ENCODE data around the gene PARD3B. TPM values are rescaled to one million over a fixed set of nuclear protein-coding genes. Genes with fewer than 3 reads are reported as not detected.

The PARD3B gene
- total and polyA plus RNA-seq, 7 donors = 3.2 to 64.0 (median 42.5) TPM

DNA sequence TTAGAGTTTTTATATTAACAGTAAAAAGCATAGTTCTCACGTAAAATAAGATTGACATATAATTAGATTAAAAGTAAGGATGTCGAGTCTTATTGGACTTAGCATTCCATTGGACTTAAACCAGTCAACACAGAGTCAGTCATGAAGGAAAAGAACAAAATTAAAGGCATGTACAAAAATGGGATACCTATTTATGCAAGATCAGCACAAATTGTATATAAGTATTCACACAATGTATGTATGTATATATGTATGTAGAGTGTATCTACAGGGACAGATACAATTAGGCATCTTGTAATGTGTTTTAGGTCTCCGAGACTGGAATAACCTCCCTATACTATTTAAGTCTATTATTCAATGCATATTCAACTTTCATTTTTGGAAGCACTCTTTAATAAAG lies 419.1 kb downstream of the PARD3B start:
- WGBS, 2 donors = 97 to 98% methylated on average over 3 of the region's 3 CpGs

DNA sequence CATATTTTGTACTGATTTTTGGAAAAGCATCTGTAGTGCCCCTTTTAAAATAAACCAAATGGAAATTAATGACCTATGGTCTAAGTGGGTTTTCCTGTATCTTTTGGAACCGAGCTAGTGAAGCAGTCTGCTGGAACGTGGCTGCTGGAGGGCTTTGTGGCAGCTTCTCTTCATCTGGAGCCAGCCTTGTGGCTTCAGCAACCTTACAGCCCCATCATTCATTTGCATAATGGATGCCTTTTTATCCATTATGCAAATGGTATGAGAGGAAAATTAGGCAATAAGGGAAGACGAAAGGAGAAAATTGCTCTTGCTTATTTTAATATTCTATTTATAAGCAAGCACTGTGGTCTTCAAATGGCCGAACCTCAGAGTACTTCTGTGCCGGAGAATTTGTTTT lies 421.0 kb downstream of the PARD3B start:
- H3K27ac ChIP-seq = no peak overlapping the region
- no peak for DNase-seq
- H3K4me3 ChIP-seq = no peak overlapping the region
- H3K36me3 ChIP-seq = no peaks in the 10 kb centered on the region
- intact Hi-C loops (cut with DNase I) = no loop called here
- TF ChIP-seq EP300 (IDR thresholded peaks at IDR 0.05) = no peak
- TF ChIP-seq POLR2AphosphoS5 (IDR thresholded peaks at IDR 0.05) = no peak
- no peak for TF ChIP-seq POLR2A (IDR thresholded peaks at IDR 0.05)
- TF ChIP-seq, protein P1, sequence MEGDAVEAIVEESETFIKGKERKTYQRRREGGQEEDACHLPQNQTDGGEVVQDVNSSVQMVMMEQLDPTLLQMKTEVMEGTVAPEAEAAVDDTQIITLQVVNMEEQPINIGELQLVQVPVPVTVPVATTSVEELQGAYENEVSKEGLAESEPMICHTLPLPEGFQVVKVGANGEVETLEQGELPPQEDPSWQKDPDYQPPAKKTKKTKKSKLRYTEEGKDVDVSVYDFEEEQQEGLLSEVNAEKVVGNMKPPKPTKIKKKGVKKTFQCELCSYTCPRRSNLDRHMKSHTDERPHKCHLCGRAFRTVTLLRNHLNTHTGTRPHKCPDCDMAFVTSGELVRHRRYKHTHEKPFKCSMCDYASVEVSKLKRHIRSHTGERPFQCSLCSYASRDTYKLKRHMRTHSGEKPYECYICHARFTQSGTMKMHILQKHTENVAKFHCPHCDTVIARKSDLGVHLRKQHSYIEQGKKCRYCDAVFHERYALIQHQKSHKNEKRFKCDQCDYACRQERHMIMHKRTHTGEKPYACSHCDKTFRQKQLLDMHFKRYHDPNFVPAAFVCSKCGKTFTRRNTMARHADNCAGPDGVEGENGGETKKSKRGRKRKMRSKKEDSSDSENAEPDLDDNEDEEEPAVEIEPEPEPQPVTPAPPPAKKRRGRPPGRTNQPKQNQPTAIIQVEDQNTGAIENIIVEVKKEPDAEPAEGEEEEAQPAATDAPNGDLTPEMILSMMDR (IDR thresholded peaks at IDR 0.05) = no peak
- H3K4me1 ChIP-seq = peaks cover 0 to 16% (median 10%) of the 10 kb centered on the region in 4 donors
- H3K9me3 ChIP-seq = no peaks in the 10 kb centered on the region
- WGBS, 2 donors = 82 to 88% methylated on average over 5 of the region's 5 CpGs
- H3K27me3 ChIP-seq = no peaks in the 10 kb centered on the region

More for the DNA sequence above, 419.1 kb downstream of the PARD3B start:
- TF ChIP-seq EP300 (IDR thresholded peaks at IDR 0.05) (no peak), POLR2A (IDR thresholded peaks at IDR 0.05) (no peak), POLR2AphosphoS5 (IDR thresholded peaks at IDR 0.05) (no peak)
- TF ChIP-seq, protein P1 (IDR thresholded peaks at IDR 0.05) = no peak
- Histone ChIP-seq H3K9me3 (no peaks in the 10 kb centered on the region), H3K4me3 (no peak overlapping the region), H3K36me3 (no peaks in the 10 kb centered on the region), H3K4me1 (peaks cover 0 to 14% (median 7%) of the 10 kb centered on the region in 4 donors), H3K27me3 (no peaks in the 10 kb centered on the region), H3K27ac (no peak overlapping the region)
- DNase-seq = no peak
- intact Hi-C loops (cut with DNase I) = no loop called here

DNA sequence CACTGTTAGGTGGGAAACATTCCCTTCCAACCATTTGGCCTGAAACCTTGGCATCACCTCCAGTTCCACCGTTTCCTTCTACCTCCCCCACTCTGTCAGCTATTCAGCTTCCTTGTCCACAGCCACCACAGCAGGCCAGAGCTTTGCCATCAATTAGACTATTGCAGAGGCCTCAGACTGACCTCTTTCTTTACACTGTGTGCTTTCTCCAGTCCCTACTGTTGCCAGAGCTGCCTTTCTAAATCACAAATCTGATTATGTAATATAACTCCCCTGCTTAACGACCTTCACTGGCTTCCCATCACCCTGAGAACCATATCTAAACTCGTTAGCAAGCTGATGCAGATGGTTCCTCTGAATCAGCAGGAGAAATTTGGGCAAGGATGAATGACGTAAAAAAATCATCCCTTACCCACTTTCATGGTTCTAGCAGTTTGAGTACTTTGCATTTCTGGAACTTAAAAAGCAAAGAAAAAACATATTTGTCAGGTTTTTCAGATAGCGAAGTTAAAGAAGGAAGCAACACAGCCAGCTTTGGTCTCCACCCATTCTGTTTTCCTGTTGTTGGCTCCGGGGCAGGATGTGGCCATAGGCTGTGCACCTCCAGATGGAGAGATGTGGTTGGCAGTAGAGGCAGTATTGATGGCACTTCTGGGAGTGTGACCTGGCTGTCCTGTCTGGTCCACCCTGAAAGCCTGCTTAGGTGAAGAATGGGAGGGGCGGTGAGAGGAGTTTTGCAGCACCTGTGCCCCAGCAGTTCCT lies 422.1 kb downstream of the PARD3B start:
- no peak for TF ChIP-seq EP300 (IDR thresholded peaks at IDR 0.05)
- TF ChIP-seq POLR2AphosphoS5 (IDR thresholded peaks at IDR 0.05) = no peak
- TF ChIP-seq, protein P1 (IDR thresholded peaks at IDR 0.05) = no peak
- no peak for TF ChIP-seq POLR2A (IDR thresholded peaks at IDR 0.05)
- DNase-seq = no peak
- Histone ChIP-seq H3K27me3 (no peaks in the 10 kb centered on the region), H3K4me1 (peaks cover 0 to 25% (median 14%) of the 10 kb centered on the region in 4 donors), H3K36me3 (no peaks in the 10 kb centered on the region), H3K9me3 (no peaks in the 10 kb centered on the region), H3K27ac (no peak overlapping the region), H3K4me3 (no peak overlapping the region)
- 48 to 82% methylated on average over 7 of the region's 7 CpGs for WGBS, 2 donors
- intact Hi-C loops (cut with DNase I) = no loop called here

DNA sequence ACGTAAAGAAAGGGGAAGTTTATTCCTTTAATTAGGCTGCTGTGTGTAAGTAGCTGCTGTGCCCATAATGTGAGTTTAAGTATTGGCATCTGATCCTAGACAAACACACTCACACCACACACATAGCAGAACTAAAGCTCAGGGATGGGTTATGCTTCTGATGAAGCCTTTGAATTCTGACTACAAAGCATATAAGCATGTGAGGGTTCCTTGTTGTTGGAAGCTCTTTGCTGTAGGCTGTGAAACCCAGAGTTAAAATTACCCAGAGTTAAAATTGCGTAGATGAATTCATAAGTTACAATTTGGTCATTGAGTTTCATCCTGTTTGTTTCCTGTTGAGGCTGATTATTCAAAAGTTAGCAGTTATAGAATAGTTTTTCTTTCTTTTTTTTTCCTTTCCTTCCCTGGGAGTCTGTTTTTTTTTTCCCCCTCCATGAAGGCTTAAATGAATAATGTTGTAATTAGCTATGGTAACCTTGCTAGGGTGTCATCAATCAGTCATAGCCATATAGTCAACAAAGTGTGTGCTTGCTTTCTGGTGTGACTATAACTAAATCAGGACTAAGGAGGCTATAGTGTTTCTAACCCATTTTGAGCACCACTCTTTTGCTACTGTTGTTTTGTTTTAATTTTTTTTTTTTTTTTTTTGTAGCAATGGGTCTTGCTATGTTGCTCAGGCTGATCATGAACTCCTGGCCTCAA lies 426.1 kb downstream of the PARD3B start:
- TF ChIP-seq, protein P1 (IDR thresholded peaks at IDR 0.05) = no peak
- no peak for TF ChIP-seq POLR2A (IDR thresholded peaks at IDR 0.05)
- no peak for TF ChIP-seq EP300 (IDR thresholded peaks at IDR 0.05)
- no peak for TF ChIP-seq POLR2AphosphoS5 (IDR thresholded peaks at IDR 0.05)
- no peak for DNase-seq
- Histone ChIP-seq H3K4me3 (no peak overlapping the region), H3K27ac (no peak overlapping the region), H3K36me3 (no peaks in the 10 kb centered on the region), H3K4me1 (peaks cover 0 to 40% (median 19%) of the 10 kb centered on the region in 4 donors), H3K27me3 (no peaks in the 10 kb centered on the region), H3K9me3 (no peaks in the 10 kb centered on the region)
- intact Hi-C loops (cut with DNase I) = no loop called here
- 54 to 71% methylated on average over 2 of the region's 2 CpGs for WGBS, 2 donors

Measured in sigmoid colon (tissue), 7 donors.